ENCODE data around the gene SRGAP2B. TPM values are rescaled to one million over a fixed set of nuclear protein-coding genes. Genes with fewer than 3 reads are reported as not detected.
A peak's percentile ranks its signal among the peaks of the same experiment; 100 is the strongest.
"Not testable (repeated sequence)": the region's sequence is repeated elsewhere in the genome, so short reads cannot be mapped to it uniquely, and the experiment has no call there.

SRGAP2B gene
- total RNA-seq, 1 donor from 2014 or later: 37.4 TPM

DNA sequence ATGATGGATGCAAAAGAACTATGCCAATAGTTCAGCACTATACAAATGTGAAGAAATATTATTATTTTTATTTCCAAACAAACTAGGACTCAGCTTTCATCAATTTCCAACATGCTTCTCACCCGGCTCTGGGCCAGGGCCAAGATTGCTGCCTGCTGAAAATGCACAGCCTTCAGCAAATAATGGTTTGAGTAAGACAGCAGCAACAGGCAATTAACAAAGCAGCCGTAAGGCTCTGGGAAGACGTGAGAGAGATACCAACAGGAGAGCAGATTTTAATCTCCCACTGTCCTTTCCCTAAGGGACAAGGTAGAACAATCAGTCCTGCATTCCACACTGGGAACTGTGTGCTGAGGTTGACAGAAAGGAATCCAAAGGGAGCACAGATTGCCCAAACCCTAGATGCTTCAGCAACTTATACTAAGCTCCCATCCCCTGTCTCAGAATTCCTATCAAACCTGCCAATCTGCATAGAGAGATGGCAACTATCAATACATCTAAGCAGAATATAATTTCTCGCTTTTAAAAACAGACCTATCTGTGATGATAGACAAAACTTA is 134.1 kb downstream of the SRGAP2B start:
- H3K27ac ChIP-seq; H3K4me3 ChIP-seq; H3K9me3 ChIP-seq; H3K4me1 ChIP-seq; H3K36me3 ChIP-seq; intact Hi-C loops (cut with DNase I); H3K27me3 ChIP-seq (ENCODE audit: low read depth); DNase-seq: not testable (repeated sequence)
- ATAC-seq: peak in 1 of 2 donors; percentile 38

GRCh38 chr1:144948390-144948789 is 146.7 kb downstream of the SRGAP2B start:
- H3K36me3 ChIP-seq; ATAC-seq; intact Hi-C loops (cut with DNase I); H3K27me3 ChIP-seq (ENCODE audit: low read depth); H3K4me1 ChIP-seq; H3K4me3 ChIP-seq; H3K9me3 ChIP-seq; H3K27ac ChIP-seq; DNase-seq: not testable (repeated sequence)

GRCh38 chr1:144947495-144947894 is 147.6 kb downstream of the SRGAP2B start:
- intact Hi-C loops (cut with DNase I); ATAC-seq; DNase-seq; H3K36me3 ChIP-seq; H3K27ac ChIP-seq; H3K27me3 ChIP-seq (ENCODE audit: low read depth); H3K4me3 ChIP-seq; H3K9me3 ChIP-seq; H3K4me1 ChIP-seq: not testable (repeated sequence)

DNA sequence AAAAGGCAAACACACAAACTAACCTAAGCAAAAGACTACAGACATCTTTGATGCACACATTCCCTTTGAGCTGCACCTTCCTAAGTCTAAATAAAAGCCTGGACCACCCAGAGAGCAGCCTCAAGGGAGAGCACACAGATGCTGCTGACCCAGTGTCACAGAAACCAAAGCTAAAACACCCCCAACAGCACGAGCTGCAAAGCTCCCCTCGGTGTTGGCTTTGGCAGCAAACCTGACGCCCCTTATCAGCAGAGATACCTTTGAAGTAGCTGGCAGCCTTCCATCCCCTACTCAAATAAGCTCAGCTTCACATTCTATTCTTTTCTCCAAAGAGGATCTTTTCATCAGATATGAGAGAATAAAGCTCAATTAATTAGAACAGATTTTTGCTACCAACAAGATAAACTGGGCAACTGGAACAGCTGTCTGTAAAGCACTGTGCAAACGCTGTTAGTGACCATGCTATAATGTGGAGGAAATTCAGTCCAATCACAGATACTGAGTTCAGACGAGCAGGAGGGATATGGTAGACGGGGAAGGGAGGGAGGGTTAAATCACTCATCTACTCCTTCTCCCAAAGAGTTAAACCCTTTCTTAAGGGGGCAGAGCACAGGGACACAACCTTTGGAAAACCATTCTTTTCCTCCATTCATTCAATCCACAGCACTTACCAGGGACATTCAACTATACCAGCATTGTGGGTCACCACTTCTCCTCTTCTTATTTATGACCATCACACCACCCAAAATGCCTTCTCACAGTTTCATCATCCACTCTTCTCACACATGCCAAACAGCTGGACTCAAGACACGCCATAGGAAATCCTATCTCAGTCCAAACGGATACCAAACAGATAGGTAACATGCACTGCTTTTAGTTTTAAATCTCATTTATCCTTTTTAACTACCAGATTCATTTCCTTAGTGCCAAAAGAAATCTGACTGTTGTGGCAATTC is 148.3 kb downstream of the SRGAP2B start:
- H3K9me3 ChIP-seq; H3K4me3 ChIP-seq; H3K27ac ChIP-seq; H3K4me1 ChIP-seq; H3K36me3 ChIP-seq; ATAC-seq; H3K27me3 ChIP-seq (ENCODE audit: low read depth); intact Hi-C loops (cut with DNase I); DNase-seq: not testable (repeated sequence)

DNA sequence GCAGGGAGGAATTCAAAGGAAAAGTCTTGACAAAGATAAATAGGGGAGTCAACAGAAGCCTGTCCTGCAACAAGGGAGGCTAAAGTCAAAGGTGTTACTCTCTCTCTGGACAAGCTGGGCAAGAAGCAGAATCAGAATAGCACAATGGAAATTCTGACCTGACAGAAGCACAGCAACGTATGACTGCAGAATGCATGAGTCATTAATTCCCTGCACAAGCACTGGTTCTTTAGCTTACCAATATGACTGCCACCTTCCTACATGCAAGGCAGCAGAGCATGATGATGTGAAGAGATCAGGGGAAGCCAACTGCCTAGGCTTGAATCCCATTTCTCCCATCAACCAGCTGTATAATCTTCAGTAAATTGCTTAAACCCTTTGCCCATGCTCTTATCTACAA is 153.4 kb downstream of the SRGAP2B start:
- H3K4me3 ChIP-seq; ATAC-seq; H3K27ac ChIP-seq; H3K4me1 ChIP-seq; H3K36me3 ChIP-seq; DNase-seq; H3K9me3 ChIP-seq; H3K27me3 ChIP-seq (ENCODE audit: low read depth); intact Hi-C loops (cut with DNase I): not testable (repeated sequence)

- DNase-seq; H3K36me3 ChIP-seq; ATAC-seq; H3K4me1 ChIP-seq; H3K9me3 ChIP-seq; H3K27ac ChIP-seq; H3K27me3 ChIP-seq (ENCODE audit: low read depth); intact Hi-C loops (cut with DNase I); H3K4me3 ChIP-seq: not testable (repeated sequence)
These were observed 155.1 kb downstream of the SRGAP2B start for GRCh38 chr1:144940054-144940453.

DNA sequence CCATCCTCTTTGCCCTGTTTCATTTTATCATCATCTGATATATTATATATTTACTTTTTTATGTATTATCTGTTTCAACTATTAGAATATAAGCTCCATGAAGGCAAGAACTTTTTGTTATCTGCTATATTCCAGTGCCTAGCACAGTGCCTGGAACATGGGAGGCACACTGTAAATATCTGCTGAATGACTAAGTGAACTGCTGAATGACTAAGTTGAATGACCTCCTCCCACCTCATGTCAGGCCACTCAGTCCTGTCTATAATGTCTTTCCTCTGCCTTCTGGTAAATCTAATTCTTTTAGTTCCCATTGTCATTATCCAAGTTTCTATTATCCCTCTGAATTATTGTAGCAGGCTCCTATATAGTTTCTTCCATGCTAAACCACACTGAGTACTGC is 156.5 kb downstream of the SRGAP2B start:
- intact Hi-C loops (cut with DNase I); H3K4me1 ChIP-seq; H3K9me3 ChIP-seq; H3K4me3 ChIP-seq; H3K27me3 ChIP-seq (ENCODE audit: low read depth); H3K36me3 ChIP-seq; H3K27ac ChIP-seq; ATAC-seq; DNase-seq: not testable (repeated sequence)

- H3K4me1 ChIP-seq; H3K36me3 ChIP-seq; intact Hi-C loops (cut with DNase I); DNase-seq; H3K9me3 ChIP-seq; H3K4me3 ChIP-seq; H3K27ac ChIP-seq; H3K27me3 ChIP-seq (ENCODE audit: low read depth): not testable (repeated sequence)
- peak in 1 of 2 donors; percentile 75 for ATAC-seq
These were observed 158.9 kb downstream of the SRGAP2B start for GRCh38 chr1:144936186-144936732.

DNA sequence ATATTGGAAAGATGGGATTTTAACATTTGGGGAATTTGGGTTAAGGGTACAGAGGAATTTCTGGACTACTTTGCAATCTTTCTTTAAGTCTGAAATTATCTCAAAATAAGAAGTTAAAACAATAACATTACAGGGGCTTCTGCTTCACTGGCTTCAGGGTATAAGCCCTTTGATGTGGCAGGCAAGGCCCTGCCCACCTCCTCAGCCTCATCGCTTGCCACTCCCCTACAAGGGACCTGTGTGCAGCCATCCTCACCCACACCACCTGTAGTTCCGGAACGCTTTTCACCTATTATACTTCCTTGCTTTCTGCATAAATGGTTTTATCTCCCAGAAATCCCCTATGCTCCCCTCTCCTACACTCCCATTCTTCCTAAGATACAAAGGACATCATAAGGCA is 159.8 kb downstream of the SRGAP2B start:
- H3K27me3 ChIP-seq (ENCODE audit: low read depth); DNase-seq; H3K4me3 ChIP-seq; H3K9me3 ChIP-seq; H3K4me1 ChIP-seq; intact Hi-C loops (cut with DNase I); ATAC-seq; H3K27ac ChIP-seq; H3K36me3 ChIP-seq: not testable (repeated sequence)

DNA sequence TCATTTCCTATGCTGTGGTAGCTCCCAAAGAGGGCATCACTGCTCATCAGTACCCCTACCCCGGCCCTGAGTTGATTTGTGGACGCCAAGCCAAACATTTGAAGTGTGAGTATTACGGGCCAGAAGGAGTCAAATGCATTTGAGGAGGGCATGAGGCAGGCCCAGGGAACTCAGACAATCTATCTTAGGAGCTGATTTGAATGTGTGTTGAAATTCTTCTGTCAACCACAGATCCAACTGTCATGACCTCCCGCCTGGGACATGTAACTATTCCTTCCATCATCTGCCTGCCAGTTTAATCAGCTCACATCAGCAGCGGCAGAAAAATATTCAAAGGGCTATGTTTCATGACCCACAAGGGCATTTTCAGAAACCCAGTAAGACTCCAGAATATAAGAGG is 162.1 kb downstream of the SRGAP2B start:
- H3K27me3 ChIP-seq (ENCODE audit: low read depth); H3K4me3 ChIP-seq; H3K36me3 ChIP-seq; H3K4me1 ChIP-seq; DNase-seq; intact Hi-C loops (cut with DNase I); H3K9me3 ChIP-seq; H3K27ac ChIP-seq: not testable (repeated sequence)
- peak in 1 of 2 donors; percentile 24 for ATAC-seq

- H3K27me3 ChIP-seq (ENCODE audit: low read depth); intact Hi-C loops (cut with DNase I); H3K9me3 ChIP-seq; H3K36me3 ChIP-seq; H3K27ac ChIP-seq; H3K4me3 ChIP-seq; ATAC-seq; H3K4me1 ChIP-seq; DNase-seq: not testable (repeated sequence)
These were observed 163.0 kb downstream of the SRGAP2B start for GRCh38 chr1:144932153-144932552.

- H3K27me3 ChIP-seq (ENCODE audit: low read depth); H3K27ac ChIP-seq; intact Hi-C loops (cut with DNase I); H3K4me3 ChIP-seq; H3K4me1 ChIP-seq; DNase-seq; H3K9me3 ChIP-seq; ATAC-seq; H3K36me3 ChIP-seq: not testable (repeated sequence)
These were observed 163.6 kb downstream of the SRGAP2B start for GRCh38 chr1:144931553-144931952.

DNA sequence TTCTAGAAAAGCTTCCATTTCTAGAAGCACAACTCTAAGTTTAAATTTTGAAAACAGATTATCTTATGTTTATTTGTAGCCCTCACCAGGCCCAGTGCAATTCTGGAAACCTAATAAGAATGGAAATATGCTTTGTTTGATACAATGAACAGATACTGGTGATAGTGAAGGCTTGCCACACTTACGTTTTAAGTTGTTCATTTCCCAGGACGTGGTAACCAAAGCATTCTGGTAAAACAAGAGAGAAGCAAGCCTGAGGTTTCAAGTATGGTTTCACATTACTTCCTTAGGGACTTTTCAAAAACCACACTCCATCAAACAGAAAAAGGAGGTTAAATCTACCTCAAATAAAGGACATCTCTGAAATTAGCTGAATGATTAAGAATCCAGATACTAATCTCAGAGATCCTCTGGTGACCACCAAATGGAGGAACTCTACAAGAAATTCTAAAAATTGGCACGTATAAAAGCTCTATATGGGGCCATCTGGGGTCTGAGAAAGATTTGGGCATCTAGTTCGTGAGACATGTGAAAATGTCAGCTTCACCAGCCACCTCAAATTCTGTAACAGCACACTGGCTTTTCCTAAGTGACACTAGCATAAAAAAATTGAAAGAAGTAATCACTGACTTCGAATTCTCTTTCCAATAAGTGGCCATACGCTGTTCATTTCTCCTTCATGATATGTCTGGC is 164.9 kb downstream of the SRGAP2B start:
- ATAC-seq; H3K9me3 ChIP-seq; intact Hi-C loops (cut with DNase I); H3K27me3 ChIP-seq (ENCODE audit: low read depth); DNase-seq; H3K4me1 ChIP-seq; H3K36me3 ChIP-seq; H3K27ac ChIP-seq; H3K4me3 ChIP-seq: not testable (repeated sequence)
